GM19035 (cell line): Measurements from ENCODE around the gene FANCC.

ENCODE experiments used
- ATAC-seq: cut with Tn5 transposase; IDR thresholded peaks from one replicate; pipeline ENCODE4 v1.9.1; 2021; ENCODE audit not compliant: unreplicated experiment

The FANCC gene

DNA sequence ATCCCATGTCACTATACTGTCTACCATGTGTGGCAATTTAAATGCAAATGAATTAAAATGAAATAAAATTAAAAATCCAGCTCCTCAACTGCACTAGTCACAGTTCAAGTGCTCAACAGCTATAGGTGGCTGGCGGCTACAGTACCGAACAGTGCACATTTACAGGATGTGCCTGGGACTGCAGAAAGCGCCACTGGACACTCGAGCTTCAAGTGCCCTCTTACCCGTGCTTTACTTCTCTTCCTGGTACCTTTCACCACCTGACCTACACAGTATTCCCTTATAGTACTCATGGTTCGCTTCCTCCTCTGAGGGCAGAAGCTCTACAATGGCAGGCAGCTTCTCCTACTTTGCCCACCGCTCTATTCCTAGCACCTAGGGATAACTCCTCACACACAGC lies 166.6 kb downstream of the FANCC start:
- ATAC-seq = no peak

DNA sequence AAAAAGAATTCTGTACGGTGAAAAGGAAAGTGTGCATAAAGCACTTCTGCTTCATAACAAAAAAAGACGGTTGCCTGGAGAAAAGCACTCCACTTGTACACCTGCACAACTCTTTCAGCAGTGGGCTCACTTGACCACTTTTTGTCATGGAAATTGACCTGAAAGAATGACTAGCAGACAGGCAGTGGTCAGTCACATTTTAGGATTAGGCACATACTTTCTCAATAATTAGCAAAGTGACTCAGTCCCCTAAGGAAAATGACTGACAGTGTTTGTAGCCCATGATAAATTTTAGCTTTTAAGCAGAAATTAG lies 169.3 kb downstream of the FANCC start:
- no peak for ATAC-seq

DNA sequence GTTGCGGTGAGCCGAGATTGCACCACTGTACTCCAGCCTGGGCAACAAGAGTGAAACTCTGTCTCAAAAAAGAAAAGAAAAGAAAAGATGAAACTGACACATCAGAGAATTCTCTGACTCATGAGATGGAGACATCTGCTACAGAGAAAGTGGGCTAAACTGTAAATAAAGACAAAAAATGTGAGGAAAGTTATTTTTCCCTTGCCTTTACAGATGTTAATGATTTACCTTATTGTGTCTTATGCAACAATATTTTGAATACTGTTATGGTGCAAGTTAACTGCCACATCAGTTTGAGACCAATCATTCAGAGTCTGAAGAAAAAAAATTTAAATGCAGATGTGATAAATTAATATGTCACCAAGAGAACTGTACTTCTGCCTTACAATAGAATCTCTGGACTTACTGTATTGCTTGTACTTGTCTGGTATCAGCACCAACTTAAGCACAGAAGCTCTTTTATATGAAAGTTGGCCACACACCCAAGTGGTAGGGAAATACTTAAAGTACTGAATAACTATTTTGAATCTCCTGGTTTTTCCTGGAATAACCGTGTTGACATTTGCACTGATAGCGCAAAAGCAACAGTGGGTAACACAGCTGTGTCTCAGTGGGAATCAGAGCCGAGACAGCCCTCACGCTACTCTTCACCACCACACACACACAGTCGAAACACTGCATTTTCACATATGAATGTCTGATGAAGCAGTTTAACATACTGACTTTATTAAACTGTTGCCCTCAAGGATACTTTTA lies 169.9 kb downstream of the FANCC start:
- ATAC-seq = no peak

DNA sequence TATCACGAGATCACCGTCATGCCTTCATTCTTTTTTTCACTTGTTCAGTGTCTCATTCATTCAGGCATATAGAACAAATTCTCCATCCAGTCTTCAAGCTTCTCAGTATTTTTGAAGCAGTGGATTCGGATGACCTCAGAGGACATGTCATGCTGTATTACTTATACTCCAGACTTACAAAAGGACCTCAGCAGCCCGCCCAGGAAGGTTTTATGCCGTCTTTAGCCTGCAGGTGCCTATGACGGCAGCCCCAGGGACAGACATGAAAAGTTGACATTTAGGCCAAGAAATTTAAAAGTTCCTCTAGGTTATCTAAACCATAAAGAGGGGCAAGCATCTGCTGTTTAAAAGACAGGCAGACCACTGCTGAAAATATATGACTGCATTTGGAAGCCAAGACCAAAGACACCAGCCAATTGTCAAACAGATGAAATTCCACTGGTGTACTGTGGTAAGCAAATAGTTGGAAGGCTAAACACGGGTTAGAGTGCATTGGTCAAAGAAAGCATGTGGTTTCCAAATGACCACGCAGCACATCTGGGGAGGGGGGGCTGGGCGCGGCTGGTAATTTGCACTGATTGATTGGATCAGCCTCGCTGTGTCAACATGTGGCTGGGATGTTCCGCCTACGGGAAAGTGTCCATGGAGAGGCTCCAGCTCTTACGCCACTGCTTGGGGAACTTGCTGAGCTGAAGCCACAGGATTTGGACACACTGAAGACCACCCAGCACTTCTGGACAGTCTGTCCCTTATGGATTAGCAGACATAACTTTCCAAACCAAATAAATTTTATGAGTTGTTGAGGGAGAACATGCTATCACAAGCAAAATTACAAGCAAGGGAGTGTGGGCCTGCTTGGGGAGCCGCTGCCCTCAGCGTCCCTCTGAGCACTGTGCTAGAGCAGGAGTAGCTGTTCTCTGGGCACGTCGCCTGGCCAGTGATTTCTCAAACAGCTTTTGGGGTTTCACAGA lies 173.6 kb downstream of the FANCC start:
- ATAC-seq = no peak

DNA sequence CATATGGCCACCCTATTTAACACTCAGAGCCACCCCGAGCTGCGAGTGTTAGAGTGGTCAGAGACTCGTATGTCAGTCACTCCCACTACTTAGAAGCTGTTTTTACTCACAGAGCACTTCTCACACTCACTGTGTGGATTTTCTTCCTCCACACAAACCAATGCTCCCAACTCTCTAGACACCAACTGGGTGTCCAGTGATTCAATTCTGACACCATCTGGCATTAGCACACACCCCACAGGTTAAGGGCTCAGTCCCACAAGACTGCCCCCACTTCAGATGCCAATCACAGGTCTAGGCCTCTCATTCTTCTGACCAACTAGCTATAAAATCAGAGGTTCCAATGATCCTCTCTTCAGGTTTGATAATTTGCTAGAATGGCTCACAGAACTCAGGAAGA lies 174.8 kb downstream of the FANCC start:
- ATAC-seq = no peak

DNA sequence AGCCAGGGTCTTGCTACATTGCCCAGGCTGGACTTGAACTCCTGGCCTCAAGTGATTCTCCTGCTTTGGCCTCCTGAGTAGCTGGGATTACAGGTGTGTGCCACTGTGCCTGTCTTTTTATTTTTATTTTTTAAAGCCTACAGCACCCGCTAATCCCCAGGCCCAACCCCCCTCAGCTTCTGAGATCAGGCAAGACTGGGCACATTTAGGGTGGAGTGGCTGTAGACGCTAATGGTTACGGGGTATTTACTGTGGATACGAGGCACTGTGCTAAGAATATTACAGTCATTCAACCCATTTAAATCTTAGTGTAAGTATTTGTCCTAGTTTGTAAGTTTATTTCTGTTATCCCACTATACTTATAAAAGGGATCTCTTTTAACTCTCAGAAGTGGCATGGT lies 175.2 kb downstream of the FANCC start:
- no peak for ATAC-seq

DNA sequence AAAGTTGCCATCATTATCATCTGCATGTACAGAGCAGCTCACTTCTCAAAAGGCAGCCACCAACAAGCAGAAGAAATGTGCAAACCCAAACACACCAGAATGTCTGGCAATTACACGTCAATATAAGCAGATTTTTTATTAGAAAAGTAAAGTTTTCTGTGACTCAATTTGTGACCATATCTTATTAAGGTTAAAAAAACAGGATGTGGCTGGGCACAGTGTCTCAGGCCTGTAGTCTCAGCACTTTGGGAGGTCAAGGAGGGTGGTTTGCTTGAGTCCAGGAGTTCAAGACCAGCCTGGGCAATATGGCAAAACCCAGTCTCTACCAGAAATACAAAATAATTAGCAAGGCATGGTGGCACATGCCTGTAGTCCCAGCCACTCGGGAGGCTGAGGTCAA lies 176.7 kb downstream of the FANCC start:
- no peak for ATAC-seq

DNA sequence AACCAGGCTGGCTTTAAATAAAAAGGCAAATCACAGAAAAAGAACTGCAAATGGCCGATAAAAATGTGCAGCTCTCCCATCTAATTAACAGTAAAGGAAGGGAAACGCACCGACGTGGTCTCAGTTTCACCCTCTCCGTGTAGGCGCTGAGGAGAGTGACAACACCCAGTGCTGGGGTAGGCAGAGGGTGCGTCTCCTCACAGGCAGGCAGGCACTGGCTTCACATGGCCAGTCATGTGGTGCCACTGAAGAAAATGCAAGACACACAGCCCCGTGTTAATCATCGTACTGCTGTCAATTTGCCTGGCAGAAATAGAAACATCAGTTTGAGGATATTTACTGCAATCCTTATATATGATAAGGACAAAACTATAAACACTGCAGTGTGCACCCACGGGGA lies 178.4 kb downstream of the FANCC start:
- ATAC-seq = no peak

DNA sequence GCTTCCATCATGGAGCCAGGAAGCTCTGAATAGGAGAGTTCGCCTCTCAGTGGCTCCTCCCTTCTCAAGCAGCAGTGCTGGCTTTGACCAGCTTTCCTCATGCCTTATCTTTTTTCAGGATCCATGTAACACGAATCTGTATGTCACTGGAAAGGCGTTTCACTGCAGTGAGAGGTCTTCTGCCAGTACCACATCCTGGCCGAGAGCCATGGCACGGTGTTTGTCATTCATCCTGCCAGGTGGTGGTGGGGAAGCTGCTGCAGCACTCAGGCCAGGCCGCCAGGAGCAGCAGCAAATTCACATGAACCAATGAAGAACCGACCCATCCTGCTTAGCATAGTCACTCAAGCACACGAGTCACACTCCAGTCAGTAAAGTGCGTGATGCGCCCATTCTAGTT lies 179.0 kb downstream of the FANCC start:
- no peak for ATAC-seq

DNA sequence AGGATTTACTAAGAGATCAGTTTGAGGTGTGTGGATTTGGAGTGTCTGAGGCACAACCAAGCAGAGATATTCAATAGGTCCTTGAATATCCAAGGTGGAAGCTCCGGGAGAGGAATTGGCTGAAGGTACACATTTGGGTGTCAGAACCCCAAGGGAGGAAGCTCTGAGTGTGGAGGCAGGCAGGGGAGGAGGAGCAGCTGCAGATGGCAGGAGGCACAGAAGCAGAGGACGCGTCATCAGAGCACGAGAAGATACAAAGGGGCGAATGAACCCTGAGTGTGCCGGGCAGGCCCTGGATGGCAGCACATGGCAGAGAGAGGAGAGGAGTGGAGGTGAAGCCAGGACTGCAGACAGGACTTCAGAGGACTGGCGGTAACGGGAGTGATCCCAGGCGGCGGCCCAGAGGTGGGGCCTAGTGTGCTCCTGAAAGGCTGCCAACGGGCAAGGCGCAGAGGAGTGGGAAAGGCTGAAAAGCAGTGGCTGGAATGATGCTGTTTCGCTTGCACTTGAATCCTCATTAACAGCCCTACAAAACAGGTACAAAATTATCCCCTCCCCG lies 179.8 kb downstream of the FANCC start:
- no peak for ATAC-seq

DNA sequence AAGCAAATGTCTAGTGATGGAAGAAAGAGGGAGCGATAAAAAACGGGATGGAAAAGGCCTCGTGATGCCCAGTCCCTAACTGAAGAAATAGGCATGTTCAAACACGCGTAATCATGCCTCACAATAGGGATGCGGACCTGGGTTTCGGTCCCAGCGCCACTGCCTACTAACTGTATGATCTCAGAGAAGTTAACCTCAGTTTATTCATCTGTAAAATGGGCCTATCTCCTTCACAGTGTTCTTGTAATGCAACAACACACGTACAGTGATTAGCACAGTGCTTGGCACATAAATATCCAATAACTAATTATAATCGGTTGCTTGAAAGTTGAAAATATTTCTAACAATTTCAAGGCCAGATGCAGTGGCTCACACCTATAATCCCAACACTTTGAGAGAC lies 181.8 kb downstream of the FANCC start:
- ATAC-seq = no peak

DNA sequence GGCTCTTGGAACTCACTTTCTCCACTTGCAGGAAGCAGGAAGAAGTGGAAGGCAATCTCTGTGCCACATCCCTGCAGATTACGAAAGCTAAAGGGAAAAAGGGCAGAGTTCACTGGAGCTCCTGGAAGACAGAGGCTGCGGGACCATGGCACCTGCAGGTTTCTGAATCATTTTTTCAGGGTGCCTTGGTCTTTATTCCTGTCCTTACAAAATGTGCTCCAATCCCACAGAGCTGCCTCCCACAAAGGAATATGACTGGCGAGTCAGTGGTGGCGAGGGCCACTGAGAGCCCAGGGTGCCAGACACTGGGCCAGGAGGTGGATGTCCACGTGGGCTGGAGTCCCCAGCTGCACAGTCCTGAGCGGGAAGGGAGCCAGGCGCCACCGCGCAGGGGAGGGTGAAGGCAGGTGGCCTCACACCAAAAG lies 183.0 kb downstream of the FANCC start:
- no peak for ATAC-seq

DNA sequence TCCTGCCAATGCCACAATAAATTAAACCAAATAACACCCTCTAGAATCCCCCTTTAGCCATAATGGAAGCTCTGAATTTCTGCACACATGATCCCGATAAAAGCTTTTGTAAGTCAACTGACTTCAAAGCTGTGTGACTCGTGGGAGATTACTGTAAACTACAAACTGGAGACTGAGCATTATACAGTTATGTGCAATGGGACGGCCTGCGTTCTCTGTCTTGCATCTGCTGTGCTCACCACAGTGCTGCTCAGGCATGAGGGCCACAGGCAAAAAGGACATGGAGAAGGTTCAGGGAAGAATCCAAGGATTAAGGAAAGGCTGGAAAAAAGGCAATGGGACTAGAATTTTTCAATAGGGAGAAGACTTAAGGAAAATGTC lies 184.2 kb downstream of the FANCC start:
- no peak for ATAC-seq

DNA sequence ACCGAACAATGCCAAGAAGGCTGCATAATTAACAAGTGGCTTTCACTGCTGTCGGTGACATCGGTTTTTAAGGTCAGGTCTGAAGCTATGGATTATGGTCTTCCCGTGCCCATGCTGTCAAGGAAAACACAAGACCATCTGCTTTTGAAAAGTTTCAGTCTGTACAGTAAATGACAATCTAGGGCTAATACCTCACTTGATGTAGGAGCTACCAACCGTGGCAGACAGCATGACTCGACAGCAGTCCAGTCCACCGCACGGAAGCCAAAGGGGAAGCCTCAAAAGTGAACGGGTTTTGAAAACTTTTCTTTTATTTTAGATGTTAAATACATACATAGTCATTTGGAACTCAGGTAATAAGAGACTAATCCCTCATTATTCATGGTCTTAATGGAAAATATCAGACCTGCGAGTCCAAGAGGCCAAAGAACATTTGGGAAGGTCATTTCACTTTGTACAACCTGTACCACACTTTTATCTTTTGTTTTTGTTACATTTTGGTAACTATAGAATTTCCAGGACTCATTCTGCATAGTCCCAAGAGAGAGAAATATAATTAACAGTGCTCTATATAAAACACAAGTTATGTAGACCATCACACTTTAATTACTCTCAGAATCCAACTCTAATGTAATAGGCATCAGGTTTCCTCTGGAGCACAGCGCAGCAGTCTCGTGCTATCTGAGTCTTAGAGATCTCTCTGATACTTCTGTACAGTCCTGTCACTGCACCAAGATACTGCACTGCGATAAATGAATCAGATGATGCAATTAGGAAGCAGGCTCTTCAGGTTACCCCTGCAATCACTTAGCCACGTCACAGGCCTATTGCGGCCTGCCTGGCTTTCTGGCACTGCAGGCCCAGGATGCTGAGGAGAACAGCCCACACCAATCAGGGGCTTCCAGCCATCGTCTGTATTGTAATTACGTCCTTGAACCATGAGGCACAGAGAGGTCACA lies 184.9 kb downstream of the FANCC start:
- ATAC-seq = no peak

DNA sequence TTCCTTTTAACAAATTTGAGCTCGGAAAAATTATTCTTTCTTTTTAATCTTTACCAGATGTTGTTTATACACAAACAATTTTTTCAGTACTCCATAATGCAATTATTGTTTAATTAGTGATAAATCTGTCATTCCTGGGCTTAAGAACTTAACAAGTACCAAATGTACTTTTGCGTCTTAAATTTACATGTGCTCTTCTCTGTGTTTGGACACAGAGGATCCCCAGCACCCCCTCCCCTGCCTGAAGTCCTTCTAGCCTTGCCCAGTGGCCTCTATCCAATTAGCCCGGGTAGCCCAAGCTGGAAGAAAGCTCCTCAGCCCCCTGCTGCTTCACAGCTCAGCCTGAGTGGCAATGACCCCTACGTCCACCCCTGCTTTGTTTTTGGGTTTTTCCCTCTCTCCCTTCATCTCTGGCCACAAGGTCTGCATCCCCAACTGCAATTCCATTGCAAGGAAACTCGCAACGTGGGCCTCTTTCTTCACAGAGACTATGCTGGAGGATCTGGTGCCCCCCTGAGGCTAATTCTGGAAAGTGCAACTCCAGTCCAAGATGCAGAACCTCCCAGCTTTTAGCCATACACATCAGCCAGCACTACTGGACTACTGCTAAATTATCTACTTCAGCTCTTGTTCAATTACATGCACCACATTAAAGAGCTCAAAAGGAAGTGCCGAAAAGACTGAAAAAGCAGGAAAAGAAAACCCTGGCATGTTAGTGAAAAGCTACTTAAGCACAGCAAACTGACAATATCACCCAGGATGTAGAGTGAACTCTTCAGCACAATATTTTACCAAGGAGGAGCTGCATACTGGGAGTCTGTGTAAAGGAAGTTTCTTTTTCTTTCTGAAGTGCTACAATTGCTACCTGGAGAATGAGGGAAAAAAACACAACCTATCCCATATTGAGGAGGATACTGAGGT lies 186.2 kb downstream of the FANCC start:
- ATAC-seq = no peak

DNA sequence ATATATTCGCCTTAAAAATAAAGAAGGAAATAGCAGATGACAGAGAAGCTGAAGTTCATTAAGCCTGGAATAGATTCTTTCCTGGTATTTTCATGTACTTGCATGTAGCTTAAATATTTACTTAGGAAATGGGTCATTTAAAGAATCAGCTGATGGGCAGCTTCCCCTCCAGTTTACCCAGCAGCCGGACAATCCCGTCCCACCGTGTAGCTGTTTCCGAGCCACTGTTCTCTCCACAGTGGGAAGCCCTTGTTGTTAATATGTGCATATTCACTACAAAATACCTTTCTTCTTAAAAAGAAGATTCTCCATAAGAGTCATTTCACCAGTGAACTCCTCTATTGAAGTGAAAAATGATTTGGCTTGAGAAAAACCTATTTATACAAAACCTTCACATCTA lies 187.0 kb downstream of the FANCC start:
- ATAC-seq = no peak

DNA sequence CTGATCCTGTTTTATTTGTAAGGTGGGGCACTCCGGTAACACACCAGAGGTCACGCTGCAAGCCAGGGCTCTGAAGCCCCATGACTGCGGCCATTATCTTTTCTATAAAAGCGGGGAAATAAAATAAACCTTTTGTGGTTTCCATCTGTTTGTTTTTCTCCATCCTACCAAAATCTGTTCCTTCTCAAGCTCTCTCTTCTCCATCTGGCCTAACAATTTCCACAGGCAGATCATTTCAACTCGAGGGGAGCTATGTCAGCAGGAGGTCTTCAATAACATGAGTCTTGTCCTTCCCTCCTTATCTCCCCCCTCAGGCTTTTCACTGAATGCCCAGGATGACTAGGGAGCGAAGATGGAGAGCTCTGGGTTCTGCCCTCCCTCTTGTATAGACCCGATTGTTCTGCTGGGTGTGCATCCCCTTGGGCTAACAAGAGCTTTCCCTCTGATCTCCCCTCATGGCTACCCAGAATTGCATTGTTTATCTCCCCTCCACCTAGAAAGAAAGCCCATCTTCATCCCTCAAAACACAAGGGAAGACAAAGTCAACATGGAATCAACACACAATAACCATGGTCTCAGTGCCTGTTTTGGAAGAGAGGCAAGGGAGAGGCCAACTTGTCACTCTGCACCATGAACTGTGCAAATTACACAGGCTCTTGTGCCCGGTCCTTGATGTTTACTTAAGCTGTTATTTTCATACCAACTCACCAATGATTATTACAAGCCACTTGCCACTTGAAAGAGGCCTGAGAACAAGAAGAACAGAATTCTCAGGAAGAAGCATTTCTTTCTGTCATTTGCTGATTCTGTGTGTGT lies 187.8 kb downstream of the FANCC start:
- ATAC-seq = no peak

DNA sequence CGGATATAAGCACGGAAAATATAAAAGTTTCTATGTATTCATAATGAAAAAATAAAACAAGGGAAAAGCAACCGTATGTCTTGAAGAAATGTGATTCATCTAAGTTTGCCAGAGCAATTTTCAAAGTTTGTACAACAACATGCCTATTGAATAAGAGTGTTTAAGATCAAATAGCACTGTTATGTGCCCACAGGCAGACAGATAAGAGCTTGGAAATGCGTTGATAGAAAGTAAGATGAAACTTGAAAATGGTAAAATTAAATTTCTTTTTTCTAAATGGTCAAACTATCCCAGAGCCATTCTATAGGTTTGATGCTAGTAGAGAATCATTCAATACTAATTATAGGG lies 189.4 kb downstream of the FANCC start:
- no peak for ATAC-seq
